WI38 (cell line): Measurements from ENCODE around the gene NEURL3.
A peak's percentile ranks its signal among the peaks of the same experiment; 100 is the strongest.

ENCODE experiments used
- H3K4me3 ChIP-seq: 2 replicates; pipeline ENCODE4 v1.5.1; 2011; ENCODE audit warnings: low read depth, mild to moderate bottlenecking, control low read depth, low read length
- CTCF ChIP-seq: IDR thresholded peaks from 2 replicates; pipeline ENCODE4 v1.5.1; 2012; ENCODE audit warnings: low read depth, mild to moderate bottlenecking, control low read depth, low read length

Gene NEURL3

GRCh38 chr2:96509847-96510230 lies 4.7 kb upstream of the NEURL3 start:
- no peak overlapping the region for H3K4me3 ChIP-seq
- no peak for TF ChIP-seq CTCF

GRCh38 chr2:96509114-96509846 lies 4.1 kb upstream of the NEURL3 start:
- peak; percentile 93 for TF ChIP-seq CTCF
- no peak overlapping the region for H3K4me3 ChIP-seq

GRCh38 chr2:96508521-96509113 lies 3.5 kb upstream of the NEURL3 start:
- no peak overlapping the region for H3K4me3 ChIP-seq

GRCh38 chr2:96507957-96508520 lies 2.9 kb upstream of the NEURL3 start:
- peak overlapping the region; percentile 32; the same call in 1 of the 2 replicates for H3K4me3 ChIP-seq
- TF ChIP-seq CTCF = peak; percentile 97

More at GRCh38 chr2:96508521-96509113, 3.5 kb upstream of the NEURL3 start:
- TF ChIP-seq CTCF = no peak

- no peak for TF ChIP-seq CTCF
- H3K4me3 ChIP-seq = no peak overlapping the region
Observed at GRCh38 chr2:96506907-96507240, 1.7 kb upstream of the NEURL3 start.

GRCh38 chr2:96506016-96506906 lies 1.1 kb upstream of the NEURL3 start:
- H3K4me3 ChIP-seq = no peak overlapping the region
- no peak for TF ChIP-seq CTCF
